PC-3 (cell line): ENCODE data around the gene CLDN9. TPM values are rescaled to one million over a fixed set of nuclear protein-coding genes. Genes with fewer than 3 reads are reported as not detected.

Experiments used
- ATAC-seq: fragments of 200-7000 bp; cut with Tn5 transposase; 2 replicates; pipeline ENCODE4 v1.9.1; 2020; ENCODE audit warnings: mild to moderate bottlenecking, moderate library complexity
- BruUV-seq: library from RNA; stranded (reverse); fragments of 400-500 nt; replicated peaks from 2 replicates; lab custom pipeline; 2021; lab: Mats Ljungman, UMichigan
- CTCF ChIA-PET: fragments of 300-600 bp; sonication (Branson Sonifier 250); formaldehyde crosslinking; loops from one replicate; lab custom pipeline; 2022; ENCODE audit warnings: antibody characterized with exemption; lab: Charles Lee
- POLR2A ChIA-PET: fragments of 300-600 bp; sonication (Branson Sonifier 250); formaldehyde crosslinking; loops from one replicate; lab custom pipeline; 2022; ENCODE audit warnings: antibody characterized with exemption; ENCODE audit not compliant: unreplicated experiment; lab: Charles Lee
- DNase-seq: peaks from one replicate; pipeline ENCODE4 v3.0.0-alpha.2; 2015
- H2AFZ ChIP-seq: fragments of 300-600 bp; sonication (generic); 2 replicates; pipeline ENCODE4 v1.6.0; 2016; ENCODE audit warnings: antibody characterized with exemption, low read length
- H3F3A ChIP-seq: fragments of 300-600 bp; sonication (generic); one replicate; pipeline ENCODE4 v1.6.0; 2017; ENCODE audit warnings: antibody characterized with exemption, low read length, control low read depth, mild to moderate bottlenecking; ENCODE audit not compliant: unreplicated experiment
- H3K27ac ChIP-seq: fragments of 300-600 bp; sonication (generic); 2 replicates; pipeline ENCODE4 v1.5.1; 2016; ENCODE audit warnings: mild to moderate bottlenecking, low read length
- H3K27me3 ChIP-seq: fragments of 300-600 bp; sonication (generic); 2 replicates; pipeline ENCODE4 v1.6.1; 2016; ENCODE audit warnings: low read length, mixed read lengths
- H3K36me3 ChIP-seq: fragments of 300-600 bp; sonication (generic); 2 replicates; pipeline ENCODE4 v1.6.1; 2016; ENCODE audit warnings: low read depth, mixed run types, low read length, mixed read lengths
- H3K4me1 ChIP-seq: fragments of 300-600 bp; sonication (generic); 2 replicates; pipeline ENCODE4 v1.5.1; 2016; ENCODE audit warnings: low read length; ENCODE audit not compliant: insufficient read depth
- H3K4me2 ChIP-seq: fragments of 300-600 bp; sonication (generic); 2 replicates; pipeline ENCODE4 v1.6.0; 2016; ENCODE audit warnings: low read length
- H3K4me3 ChIP-seq: fragments of 300-600 bp; sonication (generic); 2 replicates; pipeline ENCODE4 v1.5.1; 2016; ENCODE audit warnings: mild to moderate bottlenecking, low read length, mixed read lengths
- H3K79me2 ChIP-seq: fragments of 300-600 bp; sonication (generic); 2 replicates; pipeline ENCODE4 v1.6.1; 2017; ENCODE audit warnings: low read length, mixed read lengths
- H3K9ac ChIP-seq: fragments of 300-600 bp; sonication (generic); 2 replicates; pipeline ENCODE4 v1.6.0; 2016; ENCODE audit warnings: mild to moderate bottlenecking, low read length
- H3K9me2 ChIP-seq: fragments of 300-600 bp; sonication (generic); replicated peaks from 2 replicates; pipeline ENCODE4 v1.6.1; 2016; ENCODE audit warnings: mixed run types, low read length, mixed read lengths
- H3K9me3 ChIP-seq: fragments of 300-600 bp; sonication (generic); 2 replicates; pipeline ENCODE4 v1.6.1; 2016; ENCODE audit warnings: low read length, mixed read lengths
- H4K20me1 ChIP-seq: fragments of 300-600 bp; sonication (generic); 2 replicates; pipeline ENCODE4 v1.6.1; 2016; ENCODE audit warnings: low read length, mixed read lengths
- CTCF ChIP-seq: fragments of 300-600 bp; sonication (generic); conservative IDR thresholded peaks from 2 replicates; pipeline ENCODE4 v1.5.1; 2017; ENCODE audit warnings: antibody characterized with exemption, low read depth, mild to moderate bottlenecking, low read length
- EZH2 ChIP-seq: fragments of 300-600 bp; sonication (generic); IDR thresholded peaks from one replicate; pipeline ENCODE4 v1.6.1; 2017; ENCODE audit warnings: antibody characterized with exemption, mild to moderate bottlenecking, low read length; ENCODE audit not compliant: unreplicated experiment
- EZH2phosphoT487 ChIP-seq: fragments of 300-600 bp; sonication (generic); IDR thresholded peaks from 2 replicates; pipeline ENCODE4 v1.6.1; 2018; ENCODE audit warnings: mild to moderate bottlenecking, antibody characterized with exemption, low read length, borderline replicate concordance
- intact Hi-C: fragments of 100-400 bp; cut with micrococcal nuclease; formaldehyde crosslinking; loops from 2 replicates; pipeline ENCODE4 v1.9.0; 2023
- total RNA-seq: library from RNA; depleted of rRNA; stranded (reverse); fragments of >200 nt; gene quantifications from 2 replicates; pipeline ENCODE4 v1.2.3, GENCODE V29; 2014

CLDN9 gene
- total RNA-seq, 1 experiment from 2014 or later = 0.33 TPM

GRCh38 chr16:3038896-3039295, 26.2 kb downstream of the CLDN9 start:
- Histone ChIP-seq H3K9me2 (no peaks in the 10 kb centered on the region), H3K4me2 (no peak overlapping the region), H3K4me3 (no peak overlapping the region), H3K36me3 (no peaks in the 10 kb centered on the region), H3K9ac (no peak overlapping the region), H3K4me1 (no peaks in the 10 kb centered on the region), H3K9me3 (no peaks in the 10 kb centered on the region), H3F3A (no peaks in the 10 kb centered on the region), H2AFZ (no peak overlapping the region), H4K20me1 (no peaks in the 10 kb centered on the region), H3K79me2 (no peaks in the 10 kb centered on the region), H3K27me3 (no peaks in the 10 kb centered on the region), H3K27ac (no peak overlapping the region)
- BruUV-seq = no TSS peak
- ATAC-seq (no peak), DNase-seq (no peak)
- intact Hi-C loops = no loop called here
- no peak for TF ChIP-seq EZH2
- TF ChIP-seq EZH2phosphoT487 = no peak
- TF ChIP-seq CTCF = no peak
- ChIA-PET POLR2A (no interaction called here), CTCF (no interaction called here)

- Histone ChIP-seq H2AFZ (no peak overlapping the region), H3F3A (no peaks in the 10 kb centered on the region), H3K4me1 (no peaks in the 10 kb centered on the region), H3K9ac (no peak overlapping the region), H3K27me3 (peaks cover 3% of the 10 kb centered on the region; the same call in 1 of the 2 replicates), H3K4me3 (no peak overlapping the region), H3K9me2 (no peaks in the 10 kb centered on the region), H3K9me3 (no peaks in the 10 kb centered on the region), H3K36me3 (no peaks in the 10 kb centered on the region), H3K79me2 (no peaks in the 10 kb centered on the region), H4K20me1 (no peaks in the 10 kb centered on the region), H3K4me2 (no peak overlapping the region), H3K27ac (no peak overlapping the region)
- intact Hi-C loops = no loop called here
- POLR2A ChIA-PET = no interaction called here
- no peak for TF ChIP-seq CTCF
- no peak for TF ChIP-seq EZH2phosphoT487
- no peak for TF ChIP-seq EZH2
- CTCF ChIA-PET = no interaction called here
- ATAC-seq (no peak), DNase-seq (no peak)
- BruUV-seq = no TSS peak
Observed at GRCh38 chr16:3042376-3042775, 29.7 kb downstream of the CLDN9 start.

GRCh38 chr16:3044708-3045107, 32.0 kb downstream of the CLDN9 start:
- peaks cover 3% of the 10 kb centered on the region; the same call in 1 of the 2 replicates for H3K27me3 ChIP-seq
- no peak overlapping the region; the same call in 1 of the 2 replicates for H3K4me3 ChIP-seq
- H3K36me3 ChIP-seq = no peaks in the 10 kb centered on the region
- no peak overlapping the region for H2AFZ ChIP-seq
- no peak overlapping the region for H3K27ac ChIP-seq
- H3K9me3 ChIP-seq = no peaks in the 10 kb centered on the region
- H3K9me2 ChIP-seq = no peaks in the 10 kb centered on the region
- no peaks in the 10 kb centered on the region for H4K20me1 ChIP-seq
- no peaks in the 10 kb centered on the region for H3K4me1 ChIP-seq
- H3K79me2 ChIP-seq = no peaks in the 10 kb centered on the region
- ChIA-PET CTCF (no interaction called here), POLR2A (no interaction called here)
- BruUV-seq = no TSS peak
- ATAC-seq = no peak
- H3K4me2 ChIP-seq = 0 out of 2 replicates have a peak overlapping the region, but pooled peaks have one; percentile 98
- no peak overlapping the region for H3K9ac ChIP-seq
- TF ChIP-seq EZH2 (no peak), CTCF (no peak), EZH2phosphoT487 (no peak)
- intact Hi-C loops = no loop called here
- H3F3A ChIP-seq = no peaks in the 10 kb centered on the region
- no peak for DNase-seq
